ENCODE data around the gene C1QC.

C1QC gene

DNA sequence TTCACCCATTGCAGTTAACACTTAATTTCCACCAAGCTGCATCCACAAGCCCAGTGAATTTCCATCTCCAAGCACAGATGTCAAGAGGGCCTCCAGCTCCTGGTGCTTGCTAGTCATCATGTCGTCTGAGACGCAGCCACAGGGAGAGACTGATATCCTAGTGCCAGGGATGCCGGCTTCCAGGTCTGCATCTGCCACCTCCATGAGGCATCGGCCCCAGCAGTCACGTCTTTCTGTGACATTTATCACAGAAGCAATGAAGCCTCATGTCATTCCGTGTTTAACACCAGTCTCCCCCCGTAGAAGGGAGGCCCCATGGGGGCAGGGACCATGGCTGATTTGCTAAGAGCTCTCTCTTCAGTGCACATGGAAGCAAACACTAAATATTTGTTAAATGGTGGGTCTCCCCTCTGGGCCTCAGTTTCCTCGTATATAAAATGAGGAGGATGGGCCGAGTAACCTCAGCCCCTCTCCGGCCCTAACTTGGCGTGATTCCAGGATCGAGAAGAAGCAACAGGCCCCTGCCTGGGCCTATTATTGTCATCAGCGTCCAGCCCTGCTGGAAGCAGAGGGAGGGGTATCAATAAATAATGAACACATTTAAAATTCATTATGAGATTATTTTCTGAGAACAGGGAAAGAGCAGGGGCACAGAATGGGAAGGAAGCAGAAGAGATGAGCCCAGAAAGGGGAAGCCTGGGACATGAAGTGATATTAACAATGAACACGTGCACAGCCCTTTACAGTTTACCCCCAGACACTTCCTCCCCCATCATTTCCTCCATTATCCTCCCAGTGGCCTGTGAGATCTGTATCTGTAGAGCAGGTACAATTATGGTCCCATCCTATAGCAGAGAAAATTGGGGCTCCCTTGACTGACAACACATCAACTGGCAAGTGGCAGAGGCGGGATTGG, 8.8 kb downstream of the C1QC start:
- TF ChIP-seq, protein P1, sequence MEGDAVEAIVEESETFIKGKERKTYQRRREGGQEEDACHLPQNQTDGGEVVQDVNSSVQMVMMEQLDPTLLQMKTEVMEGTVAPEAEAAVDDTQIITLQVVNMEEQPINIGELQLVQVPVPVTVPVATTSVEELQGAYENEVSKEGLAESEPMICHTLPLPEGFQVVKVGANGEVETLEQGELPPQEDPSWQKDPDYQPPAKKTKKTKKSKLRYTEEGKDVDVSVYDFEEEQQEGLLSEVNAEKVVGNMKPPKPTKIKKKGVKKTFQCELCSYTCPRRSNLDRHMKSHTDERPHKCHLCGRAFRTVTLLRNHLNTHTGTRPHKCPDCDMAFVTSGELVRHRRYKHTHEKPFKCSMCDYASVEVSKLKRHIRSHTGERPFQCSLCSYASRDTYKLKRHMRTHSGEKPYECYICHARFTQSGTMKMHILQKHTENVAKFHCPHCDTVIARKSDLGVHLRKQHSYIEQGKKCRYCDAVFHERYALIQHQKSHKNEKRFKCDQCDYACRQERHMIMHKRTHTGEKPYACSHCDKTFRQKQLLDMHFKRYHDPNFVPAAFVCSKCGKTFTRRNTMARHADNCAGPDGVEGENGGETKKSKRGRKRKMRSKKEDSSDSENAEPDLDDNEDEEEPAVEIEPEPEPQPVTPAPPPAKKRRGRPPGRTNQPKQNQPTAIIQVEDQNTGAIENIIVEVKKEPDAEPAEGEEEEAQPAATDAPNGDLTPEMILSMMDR (IDR thresholded peaks at IDR 0.05), result no peak

DNA sequence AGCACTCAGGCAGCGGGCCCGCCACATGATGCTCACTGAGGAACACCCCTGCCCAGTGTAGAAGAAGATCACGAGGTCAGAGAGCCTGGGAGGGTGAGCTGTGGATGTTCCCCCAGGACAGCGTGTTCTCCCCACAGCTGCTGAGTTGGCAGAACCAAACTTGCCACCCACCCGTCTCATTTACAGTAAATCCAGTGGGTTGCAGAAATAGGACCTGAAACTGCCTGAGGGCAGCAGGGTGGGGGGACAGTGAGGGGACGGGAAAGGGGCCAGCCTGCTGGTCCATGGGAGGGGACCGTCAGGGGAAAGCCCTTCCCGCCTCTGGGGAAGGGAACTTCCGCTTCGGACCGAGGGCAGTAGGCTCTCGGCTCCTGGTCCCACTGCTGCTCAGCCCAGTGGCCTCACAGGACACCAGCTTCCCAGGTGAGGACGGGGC, 9.5 kb downstream of the C1QC start, which contains the start of gene C1QB:
Gene C1QB, plus strand, starts transcription at position 356 of the 436 bp plus-strand sequence. CDS start 6,227 bp downstream, outside the sequence.
- TF ChIP-seq, protein P1 (IDR thresholded peaks at IDR 0.05), result no peak

DNA sequence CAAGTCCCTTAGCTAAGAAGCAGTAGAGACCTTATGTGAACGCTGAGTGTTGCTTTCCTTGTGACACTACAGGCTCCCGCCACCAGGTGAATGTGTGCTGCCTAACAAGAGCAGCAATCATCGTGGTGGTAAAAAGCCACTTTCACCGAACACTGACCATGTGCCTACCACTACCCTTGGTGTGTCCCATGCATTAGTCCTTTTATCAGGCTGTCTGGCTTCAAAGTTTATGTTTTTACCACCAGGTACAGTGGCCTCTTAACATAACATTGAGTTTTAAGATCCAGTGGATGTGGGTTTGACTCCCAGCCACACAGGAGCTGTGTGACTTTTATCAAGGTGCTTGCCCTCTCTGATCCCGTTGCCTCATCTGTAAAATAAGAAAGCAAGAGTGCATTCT, 11.3 kb downstream of the C1QC start:
- TF ChIP-seq, protein P1 (IDR thresholded peaks at IDR 0.05), result no peak

DNA sequence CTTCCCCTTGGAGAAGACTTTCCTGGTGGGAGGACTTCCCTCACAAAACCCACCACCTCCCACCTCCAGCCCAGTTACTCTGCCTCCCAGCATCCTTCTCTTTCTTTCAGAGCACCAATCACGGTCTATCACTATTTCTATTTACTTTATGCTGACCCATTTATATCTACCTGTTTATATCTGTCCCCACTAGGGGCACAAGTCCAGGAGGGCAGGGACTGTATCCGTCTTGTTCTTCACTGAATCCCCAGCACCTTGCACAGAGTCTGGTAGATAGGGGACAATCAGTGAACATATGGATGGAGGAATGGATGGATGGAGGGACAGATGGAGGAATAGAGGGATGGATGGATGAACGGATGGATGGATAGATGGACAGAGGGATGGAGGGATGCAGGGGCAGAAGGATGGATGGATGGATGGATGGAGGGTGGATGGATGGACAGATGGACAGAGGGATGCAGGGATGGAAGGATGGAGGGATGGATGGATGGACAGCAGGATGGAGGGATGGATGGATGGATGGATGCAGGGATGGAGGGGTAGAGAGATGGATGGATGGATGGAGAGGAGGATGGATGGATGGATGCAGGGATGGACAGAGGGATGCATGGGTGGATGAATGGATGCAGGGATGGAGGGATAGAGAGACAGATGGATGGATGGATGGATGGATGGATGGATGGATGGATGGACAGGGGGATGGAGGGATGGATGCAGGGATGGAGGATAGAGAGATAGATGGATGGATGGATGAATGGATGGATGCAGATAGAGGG, 15.1 kb downstream of the C1QC start:
- TF ChIP-seq, protein P1 (IDR thresholded peaks at IDR 0.05), result no peak

DNA sequence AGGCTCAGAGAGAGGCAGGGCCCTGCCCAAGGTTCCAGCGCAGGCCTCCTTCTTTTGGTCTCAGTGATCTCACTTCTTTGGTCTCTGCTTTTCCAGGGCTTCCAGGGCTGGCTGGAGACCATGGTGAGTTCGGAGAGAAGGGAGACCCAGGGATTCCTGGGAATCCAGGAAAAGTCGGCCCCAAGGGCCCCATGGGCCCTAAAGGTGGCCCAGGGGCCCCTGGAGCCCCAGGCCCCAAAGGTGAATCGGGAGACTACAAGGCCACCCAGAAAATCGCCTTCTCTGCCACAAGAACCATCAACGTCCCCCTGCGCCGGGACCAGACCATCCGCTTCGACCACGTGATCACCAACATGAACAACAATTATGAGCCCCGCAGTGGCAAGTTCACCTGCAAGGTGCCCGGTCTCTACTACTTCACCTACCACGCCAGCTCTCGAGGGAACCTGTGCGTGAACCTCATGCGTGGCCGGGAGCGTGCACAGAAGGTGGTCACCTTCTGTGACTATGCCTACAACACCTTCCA, 17.3 kb downstream of the C1QC start:
- TF ChIP-seq, protein P1 (IDR thresholded peaks at IDR 0.05), result no peak

DNA sequence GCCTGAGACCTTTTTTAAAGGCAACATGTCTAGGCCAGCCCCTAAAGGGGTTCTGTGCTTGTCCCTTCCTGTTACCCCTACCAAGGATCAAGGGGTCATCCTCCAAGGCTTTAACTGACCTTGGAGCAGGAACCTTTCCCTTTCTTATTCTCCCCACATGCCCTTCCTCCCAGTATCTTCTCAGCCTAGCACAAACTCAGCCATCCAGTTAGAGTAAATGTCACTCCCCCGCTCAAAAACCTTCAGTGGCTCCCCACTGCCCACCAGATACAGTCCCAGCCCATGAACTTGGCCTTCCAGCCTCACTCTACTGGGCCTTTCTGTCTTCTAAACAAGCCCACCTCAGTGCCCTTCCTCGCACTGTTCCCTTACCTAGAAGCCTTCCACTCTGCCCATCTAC, 18.4 kb downstream of the C1QC start:
- TF ChIP-seq, protein P1 (IDR thresholded peaks at IDR 0.05), result no peak

DNA sequence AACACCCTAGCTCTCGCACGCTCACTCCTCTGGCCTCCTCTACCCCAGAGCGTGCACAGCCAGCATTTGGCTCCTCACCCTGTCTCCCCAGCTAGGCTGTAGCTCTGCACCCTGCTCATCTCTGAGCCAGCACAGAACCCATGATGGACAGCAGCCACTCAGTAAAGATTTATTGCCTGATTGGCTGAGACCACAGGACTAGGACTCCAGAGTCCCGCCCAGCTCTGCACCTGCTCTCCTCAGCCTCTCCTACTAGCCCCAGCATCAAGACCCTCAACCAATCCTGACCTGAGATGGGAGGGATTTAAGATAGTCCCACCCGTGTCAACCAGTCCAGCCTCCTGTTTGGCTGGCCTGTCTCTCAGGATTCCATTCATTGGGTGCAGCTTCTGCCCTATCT, 18.9 kb downstream of the C1QC start:
- TF ChIP-seq, protein P1 (IDR thresholded peaks at IDR 0.05), result no peak
